Stimulated activated CD8-positive, alpha-beta memory T cell treated with anti-CD3 and anti-CD28 coated beads, Interleukin-2, amount 100 ng/mL, for 48 hours (primary cell): ENCODE measurements around the gene BAZ2A.

ENCODE experiments used
- DNase-seq, 2 donors: peaks; one replicate each; pipeline ENCODE4 v3.0.0-alpha.2; 2020; ENCODE audit warnings: low read depth in 2 of 2

Gene BAZ2A

GRCh38 chr12:56635806-56636674 lies 5.9 kb upstream of the BAZ2A start:
- peak; percentile 66 to 83 for DNase-seq

GRCh38 chr12:56634837-56635791 lies 5.0 kb upstream of the BAZ2A start:
- DNase-seq: peak in 1 of 2 donors; percentile 58

DNA sequence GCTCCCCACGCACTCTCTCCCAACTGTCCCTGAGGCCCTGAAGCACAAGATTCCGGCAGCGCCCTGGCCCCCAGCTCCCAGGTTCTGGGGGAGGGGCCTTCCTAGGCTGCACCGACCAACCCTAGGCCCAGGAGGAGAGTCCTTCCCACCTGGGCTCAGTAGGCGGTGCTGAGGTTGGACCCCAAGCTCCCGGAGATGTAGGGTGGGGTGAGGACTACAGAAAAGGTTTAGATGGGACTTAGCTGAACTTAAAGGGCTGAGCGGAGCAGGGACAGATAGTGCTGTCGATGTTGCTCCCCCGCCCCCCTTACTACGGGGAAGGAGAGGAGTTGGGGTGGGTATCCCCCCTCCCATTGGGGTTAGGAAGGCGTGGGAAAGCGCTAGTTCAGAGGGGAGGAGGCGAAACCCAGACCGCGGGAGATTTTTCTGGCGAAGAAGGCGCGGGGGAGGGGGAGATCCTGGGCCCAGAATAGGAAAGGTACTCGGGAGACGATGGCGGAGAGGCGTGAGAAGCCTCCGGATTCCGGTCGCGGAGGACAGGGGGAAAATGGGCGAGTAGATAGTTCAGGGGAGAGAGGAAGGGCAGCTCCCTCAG lies 4.2 kb upstream of the BAZ2A start:
- DNase-seq: no peak

GRCh38 chr12:56633468-56634241 lies 3.5 kb upstream of the BAZ2A start:
- no peak for DNase-seq

- DNase-seq: no peak
These were observed 2.8 kb upstream of the BAZ2A start for GRCh38 chr12:56632701-56633467.

GRCh38 chr12:56631790-56632700 lies 1.9 kb upstream of the BAZ2A start:
- peak; percentile 59 to 62 for DNase-seq

DNA sequence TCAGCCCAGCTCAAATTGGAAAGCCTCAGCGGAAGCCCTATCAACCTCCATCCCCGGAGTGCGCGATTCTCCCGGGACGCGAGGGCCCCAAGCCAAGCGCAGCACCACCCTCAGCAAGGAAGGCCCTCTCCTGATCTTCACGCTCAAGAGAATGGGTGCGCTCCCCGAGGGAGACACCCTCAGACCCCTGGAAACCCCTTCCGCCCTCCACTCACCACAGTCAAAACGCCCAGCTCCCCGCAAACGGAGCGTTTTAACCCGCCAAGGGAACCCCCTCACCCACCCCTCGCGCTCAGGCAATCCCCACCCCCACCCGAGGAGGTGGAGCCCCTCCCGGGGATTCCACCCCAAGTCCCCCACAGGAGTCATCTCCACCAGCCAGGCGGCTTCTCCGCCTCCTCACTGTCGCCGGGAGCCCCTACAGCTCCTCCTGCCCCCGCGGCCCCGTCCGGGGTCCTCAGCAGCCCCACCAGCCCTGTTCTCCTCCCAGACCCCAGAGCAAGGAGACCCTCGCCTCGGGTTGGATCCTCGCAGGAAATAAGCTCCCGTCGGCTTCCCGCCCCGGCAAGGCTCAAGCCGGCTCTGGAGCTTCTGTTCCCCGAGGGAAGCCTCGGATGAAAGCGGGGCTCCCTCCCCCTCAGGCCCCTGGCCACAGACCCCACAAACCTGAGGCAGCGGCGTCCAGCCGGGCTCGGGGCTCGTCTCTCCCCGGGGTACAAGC lies 507 bp downstream of the BAZ2A start:
- peak in 1 of 2 donors; percentile 24 for DNase-seq

DNA sequence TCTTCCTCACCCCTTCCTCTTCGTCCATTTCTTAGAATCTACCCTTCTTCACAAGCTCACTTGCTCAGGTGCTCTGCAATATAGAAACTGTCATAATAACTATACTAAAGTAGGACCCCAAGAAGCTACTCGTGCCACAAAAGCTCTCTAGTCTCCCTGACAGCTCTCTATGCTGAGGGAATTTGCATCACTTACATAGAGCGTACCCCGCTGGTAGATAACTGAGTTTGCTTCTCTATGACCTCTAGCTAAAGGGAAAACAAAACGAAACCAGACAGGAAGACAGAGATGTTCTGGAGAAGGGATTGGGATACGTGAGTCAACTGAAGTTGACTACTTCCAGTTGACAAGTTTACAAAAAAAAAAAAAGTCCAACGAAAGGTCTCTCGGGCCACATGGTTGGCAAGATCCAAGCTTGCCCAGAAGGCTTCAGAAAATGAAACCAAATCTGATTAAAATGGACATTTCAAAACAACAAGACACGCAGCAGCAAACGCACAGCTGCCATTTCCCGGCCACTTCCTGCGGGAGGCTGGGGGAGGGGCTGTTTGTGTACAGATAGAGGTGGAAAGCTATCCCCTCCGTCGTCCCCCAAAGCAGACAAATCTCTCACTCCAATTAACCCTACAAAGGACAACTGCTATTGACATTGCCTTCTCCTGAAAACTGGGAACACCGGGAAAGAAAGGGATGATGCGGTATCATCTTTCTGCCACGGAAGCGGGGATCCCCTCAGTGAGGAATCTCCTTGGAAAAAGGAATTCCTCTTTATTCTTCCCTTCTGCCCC lies 1.3 kb downstream of the BAZ2A start:
- peak in 1 of 2 donors; percentile 29 for DNase-seq

DNA sequence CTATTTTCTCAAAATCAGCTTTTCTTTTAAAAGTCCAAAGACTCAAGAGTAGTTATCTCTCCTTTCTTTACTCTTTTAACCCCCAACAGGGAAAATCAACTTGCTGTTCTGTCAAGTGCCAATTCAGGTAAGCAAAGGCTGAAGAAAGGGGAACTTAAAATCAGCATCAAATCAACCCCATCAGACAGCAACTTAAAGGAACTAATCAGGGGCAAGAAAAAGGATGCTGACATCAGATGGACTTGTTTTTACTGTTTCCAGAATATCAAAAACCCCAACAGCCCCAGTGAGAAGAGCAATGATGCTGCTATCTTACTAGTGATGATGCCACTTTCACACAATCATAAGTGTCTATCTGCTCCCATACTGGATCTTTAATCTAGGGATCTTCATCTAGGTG lies 3.4 kb downstream of the BAZ2A start:
- DNase-seq: no peak

DNA sequence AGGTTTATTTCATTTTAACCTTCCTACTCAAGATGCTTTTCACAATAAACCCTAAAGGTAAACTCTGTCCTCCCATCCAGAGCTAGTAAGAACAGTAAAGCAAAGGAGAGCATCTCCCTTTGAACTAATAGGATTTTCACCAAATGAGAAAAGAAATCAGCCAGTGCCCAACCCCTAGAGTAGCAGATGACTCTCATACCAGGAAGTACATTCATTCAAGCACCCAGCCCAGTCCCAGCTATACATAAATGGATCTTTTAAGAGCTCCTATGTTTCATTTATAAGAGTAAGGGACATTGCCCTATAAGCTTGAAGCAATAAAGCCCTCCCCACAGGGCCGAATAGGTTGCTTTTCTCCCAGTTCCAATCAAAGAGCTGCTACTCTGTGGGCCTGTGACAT lies 7.6 kb downstream of the BAZ2A start:
- no peak for DNase-seq

DNA sequence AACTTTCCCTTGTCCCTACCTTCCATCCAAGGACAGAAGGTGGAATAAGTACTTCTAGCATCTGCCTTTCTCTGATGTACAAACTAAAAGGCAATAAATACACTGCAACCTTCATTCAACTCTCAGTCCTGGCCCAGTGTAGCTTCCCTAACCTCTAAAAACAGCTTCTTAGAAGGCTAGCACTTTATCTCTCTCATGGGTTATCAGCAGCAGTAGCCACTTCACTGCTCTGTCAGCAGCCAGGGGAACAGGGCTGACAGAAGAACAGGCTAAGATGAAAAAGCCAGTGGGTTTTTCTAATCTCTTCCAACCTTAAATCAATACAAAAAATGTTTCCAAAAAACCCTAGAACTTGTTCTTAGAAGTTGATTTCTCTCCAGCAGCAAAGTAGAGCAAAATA lies 13.2 kb downstream of the BAZ2A start:
- no peak for DNase-seq

DNA sequence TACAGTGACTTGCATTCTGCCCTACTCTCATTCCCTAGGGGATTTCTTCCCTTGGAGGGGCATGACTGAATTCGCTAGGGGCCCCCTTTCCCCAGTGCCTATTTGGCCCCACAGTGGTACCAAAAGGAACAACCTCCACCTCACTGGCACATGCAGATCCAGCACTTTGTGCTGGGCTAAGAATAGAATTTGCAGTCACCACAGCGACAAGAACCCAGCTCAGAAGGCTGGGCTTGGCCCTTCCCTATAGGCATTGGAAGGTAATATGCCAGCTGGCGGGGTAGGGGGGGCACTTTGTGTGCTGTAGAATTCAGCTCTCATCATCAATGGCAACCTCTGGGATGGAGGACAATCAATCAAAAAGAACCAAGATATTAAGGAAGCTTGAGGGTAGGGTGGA lies 13.9 kb downstream of the BAZ2A start:
- DNase-seq: no peak

DNA sequence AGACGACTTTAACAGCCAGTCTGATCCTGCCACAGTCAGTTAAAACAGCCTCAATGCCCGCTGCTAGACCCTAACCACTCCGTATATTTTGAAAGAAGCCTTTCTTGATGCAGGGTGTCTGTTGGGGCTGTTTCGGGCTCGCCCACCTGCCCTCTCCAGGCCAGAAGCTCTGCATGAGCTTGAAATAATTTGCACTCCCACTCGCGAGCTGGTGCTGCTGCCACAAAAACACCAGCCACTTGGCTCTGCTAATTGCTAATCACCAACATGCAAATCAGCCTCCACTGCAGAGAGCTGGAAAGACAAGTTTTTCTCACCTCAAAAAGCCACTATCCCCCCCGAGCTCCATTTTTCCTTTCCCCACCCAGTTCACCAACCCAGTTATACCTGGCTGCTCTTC lies 15.5 kb downstream of the BAZ2A start:
- DNase-seq: no peak

DNA sequence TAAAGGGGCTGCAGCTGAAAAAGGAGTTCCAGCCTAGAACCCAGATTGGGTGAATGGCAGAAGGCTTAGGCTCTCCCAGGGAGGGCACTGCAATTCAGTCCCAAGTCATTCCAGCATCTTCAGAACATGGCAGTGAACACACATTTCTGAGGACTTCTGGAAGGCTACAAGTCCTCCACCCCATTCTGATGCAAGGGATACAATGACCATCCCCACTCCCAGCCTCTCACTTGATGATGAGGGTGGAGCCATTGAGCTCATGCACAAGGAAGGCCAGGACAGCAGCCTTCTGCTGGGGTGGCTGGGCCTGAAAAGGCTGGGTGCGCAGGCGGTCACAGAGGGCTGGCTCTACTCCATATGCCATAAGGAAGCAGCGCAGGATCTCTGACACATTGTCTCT lies 25.8 kb downstream of the BAZ2A start:
- DNase-seq: no peak

- no peak for DNase-seq
These were observed 27.9 kb downstream of the BAZ2A start for GRCh38 chr12:56602239-56602638.

DNA sequence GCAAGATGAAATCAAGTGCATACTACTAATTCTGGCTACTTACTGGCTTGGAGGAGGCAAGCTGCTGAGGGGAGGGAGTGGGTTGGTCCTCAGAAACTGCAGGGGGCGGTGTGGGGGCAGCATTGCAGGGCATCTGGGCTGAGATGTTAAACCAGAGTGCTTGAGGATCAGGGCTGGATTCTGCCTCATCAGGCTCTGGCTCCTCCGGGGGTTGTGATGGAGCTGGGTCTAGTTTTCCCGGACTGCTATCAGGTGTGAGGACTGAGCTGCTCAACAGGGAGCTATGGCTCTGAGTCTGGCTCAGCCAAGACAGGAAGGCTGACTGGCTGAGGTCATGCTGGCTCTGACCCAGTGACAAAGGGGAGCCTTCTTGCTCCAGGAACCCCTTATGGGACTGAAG lies 28.6 kb downstream of the BAZ2A start:
- DNase-seq: no peak

DNA sequence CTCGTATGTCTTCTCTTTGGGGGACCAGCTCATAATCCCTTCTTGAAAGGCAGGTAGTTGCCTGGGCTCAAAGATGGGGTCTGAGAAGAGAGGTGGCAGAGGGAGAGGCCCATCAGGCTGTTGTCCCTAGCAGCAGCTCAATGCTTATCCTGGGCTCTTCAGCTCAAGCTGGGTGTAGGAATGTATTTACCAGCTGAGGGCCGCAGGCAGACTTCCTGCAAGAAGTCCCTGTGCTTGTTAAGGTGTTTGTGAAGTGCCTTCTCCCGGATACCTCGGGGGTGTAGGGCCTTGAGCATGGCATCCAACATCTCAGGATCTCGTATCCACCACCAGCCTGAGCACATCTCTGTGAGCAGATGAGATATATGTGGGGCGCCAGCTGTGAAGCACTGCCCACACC lies 29.4 kb downstream of the BAZ2A start:
- DNase-seq: no peak

DNA sequence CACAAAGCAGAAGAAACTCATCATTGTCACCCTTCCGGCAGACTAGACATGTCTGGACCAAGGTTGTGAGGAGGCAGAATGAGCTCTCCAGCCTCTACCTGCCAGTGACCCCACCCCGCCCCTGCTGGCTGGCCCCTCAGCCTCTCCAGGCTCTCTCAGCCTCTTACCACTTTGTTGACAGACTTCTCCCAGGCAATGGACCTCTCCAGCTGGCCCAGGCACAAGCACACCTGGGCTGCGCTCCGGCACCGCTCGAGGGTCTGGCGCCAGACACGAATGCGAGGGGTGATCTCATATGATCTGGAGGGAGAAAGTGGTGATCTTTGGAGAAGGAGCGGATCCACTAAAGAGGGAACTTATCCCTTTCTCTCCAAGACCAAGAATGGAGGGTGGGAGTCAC lies 30.3 kb downstream of the BAZ2A start:
- DNase-seq: no peak
